HUES64 (cell line): ENCODE results near the gene NUAK1.

ENCODE experiments used
- H3K27ac ChIP-seq: 2 replicates; pipeline ENCODE4 v1.7.0; 2013; ENCODE audit warnings: low read depth, low read length, inconsistent platforms
- H3K27me3 ChIP-seq: 2 replicates; pipeline ENCODE4 v1.6.1; 2013; ENCODE audit warnings: mild to moderate bottlenecking, low read length; ENCODE audit not compliant: insufficient read depth
- H3K36me3 ChIP-seq: 2 replicates; pipeline ENCODE4 v1.6.1; 2013; ENCODE audit warnings: mild to moderate bottlenecking, low read length; ENCODE audit not compliant: insufficient read depth
- H3K4me1 ChIP-seq: 2 replicates; pipeline ENCODE4 v1.6.1; 2013; ENCODE audit warnings: mild to moderate bottlenecking, low read length, moderate library complexity; ENCODE audit not compliant: insufficient read depth
- H3K4me3 ChIP-seq: 2 replicates; pipeline ENCODE4 v1.5.1; 2013; ENCODE audit warnings: mild to moderate bottlenecking, low read length, moderate library complexity
- H3K9ac ChIP-seq: 2 replicates; pipeline ENCODE4 v1.6.1; 2013; ENCODE audit warnings: mild to moderate bottlenecking, low read depth, low read length
- H3K9me3 ChIP-seq: 2 replicates; pipeline ENCODE4 v1.6.1; 2013; ENCODE audit warnings: low read depth, low read length; ENCODE audit not compliant: insufficient read depth
- WGBS: fragments of 150-250, 120-280 bp; methylation state at CpG from one replicate; pipeline ENCODE4 v1.1.7; 2013; ENCODE audit warnings: missing lambda C conversion rate; 5-methylcytosine and 5-hydroxymethylcytosine counted together

NUAK1 gene

GRCh38 chr12:106067606-106068205 lies 71.0 kb downstream of the NUAK1 start:
- H3K27ac ChIP-seq, result no peak overlapping the region
- H3K36me3 ChIP-seq, result peaks cover 71% of the 10 kb centered on the region
- peaks cover 10% of the 10 kb centered on the region; the same call in 1 of the 2 replicates for H3K4me1 ChIP-seq
- WGBS, result 96% methylated on average over 15 of the region's 15 CpGs
- H3K9me3 ChIP-seq, result no peaks in the 10 kb centered on the region
- no peak overlapping the region for H3K4me3 ChIP-seq
- H3K9ac ChIP-seq, result no peak overlapping the region
- no peaks in the 10 kb centered on the region for H3K27me3 ChIP-seq

DNA sequence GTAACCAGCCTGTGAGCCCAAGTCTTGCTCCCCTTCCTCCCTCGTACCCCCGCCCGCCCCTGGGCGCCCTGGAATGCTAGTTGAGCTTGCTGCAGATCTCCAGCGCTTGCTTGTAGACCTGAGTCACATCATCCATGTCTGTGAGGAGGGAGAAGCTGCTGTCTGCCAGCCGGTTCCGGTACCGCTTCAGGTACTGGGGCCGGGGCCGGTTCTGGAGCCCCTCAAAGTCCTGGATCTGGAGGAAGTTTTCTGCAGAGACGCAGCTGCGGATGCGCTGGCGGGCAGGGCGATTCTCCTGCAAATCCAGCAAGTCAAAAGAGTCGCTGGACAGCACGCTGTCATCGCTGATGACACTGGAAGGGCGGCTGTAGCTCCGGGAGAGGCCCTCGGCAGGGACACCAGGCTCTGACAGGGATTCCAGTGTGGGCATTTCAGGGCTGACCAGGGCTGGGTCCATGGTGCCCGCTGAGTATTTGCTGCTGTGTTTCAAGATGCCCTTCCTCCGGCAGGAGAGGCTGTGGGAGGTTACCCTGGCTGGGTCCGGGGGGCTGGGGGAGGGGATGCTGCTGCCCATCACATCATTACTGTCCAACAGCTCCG lies 71.9 kb downstream of the NUAK1 start:
- Histone ChIP-seq H3K4me3 (no peak overlapping the region), H3K36me3 (peaks cover 64% of the 10 kb centered on the region), H3K4me1 (peaks cover 10% of the 10 kb centered on the region; the same call in 1 of the 2 replicates), H3K27ac (no peak overlapping the region), H3K27me3 (no peaks in the 10 kb centered on the region), H3K9me3 (no peaks in the 10 kb centered on the region), H3K9ac (no peak overlapping the region)
- WGBS, result 97% methylated on average over 25 of the region's 25 CpGs

GRCh38 chr12:106066051-106066705 lies 72.6 kb downstream of the NUAK1 start:
- 60% methylated on average over 6 of the region's 6 CpGs for WGBS
- Histone ChIP-seq H3K9me3 (no peaks in the 10 kb centered on the region), H3K36me3 (peaks cover 59% of the 10 kb centered on the region), H3K4me3 (no peak overlapping the region), H3K27me3 (no peaks in the 10 kb centered on the region), H3K27ac (no peak overlapping the region), H3K4me1 (peaks cover 10% of the 10 kb centered on the region; the same call in 1 of the 2 replicates), H3K9ac (no peak overlapping the region)

DNA sequence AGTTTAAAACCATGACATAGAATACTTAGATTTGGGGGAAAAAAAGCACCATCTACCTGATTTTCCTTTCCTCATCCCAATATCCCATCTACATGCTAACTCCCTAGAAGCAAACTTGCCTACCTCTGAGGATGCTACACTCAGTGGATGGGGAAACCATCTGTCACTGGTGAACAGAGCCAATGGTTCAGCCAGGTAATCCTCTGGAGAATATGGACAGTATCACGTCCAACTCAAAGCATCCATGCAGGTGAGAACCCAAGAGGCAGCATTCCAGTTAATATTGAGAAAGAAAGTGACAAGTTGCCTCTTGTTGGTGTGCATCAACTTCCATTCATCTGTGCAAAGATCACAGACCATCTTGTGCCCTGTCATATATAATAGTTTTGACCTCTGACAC lies 73.2 kb downstream of the NUAK1 start:
- Histone ChIP-seq H3K27ac (no peak overlapping the region), H3K4me3 (no peak overlapping the region), H3K9me3 (no peaks in the 10 kb centered on the region), H3K27me3 (no peaks in the 10 kb centered on the region), H3K9ac (no peak overlapping the region), H3K4me1 (peaks cover 10% of the 10 kb centered on the region; the same call in 1 of the 2 replicates), H3K36me3 (peaks cover 55% of the 10 kb centered on the region)
- WGBS, result 97% methylated on average over 1 of the region's 1 CpG

DNA sequence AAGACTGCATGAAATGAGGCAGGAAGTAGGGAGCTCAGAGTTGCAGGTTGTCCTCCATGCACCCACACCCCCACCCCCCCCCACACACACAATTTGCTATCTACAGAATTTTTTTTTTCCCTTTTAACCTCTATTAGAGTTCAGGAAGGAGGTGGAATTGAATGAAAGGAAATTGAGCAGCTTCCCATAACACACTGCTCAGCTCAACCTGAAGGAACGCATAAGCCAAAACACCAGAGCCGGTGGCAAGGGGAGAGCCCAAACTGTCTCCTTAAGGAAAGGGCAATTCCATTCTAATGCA lies 74.1 kb downstream of the NUAK1 start:
- no peak overlapping the region for H3K4me3 ChIP-seq

GRCh38 chr12:106063826-106064720 lies 74.7 kb downstream of the NUAK1 start:
- no peaks in the 10 kb centered on the region for H3K9me3 ChIP-seq
- 87% methylated on average over 7 of the region's 7 CpGs for WGBS
- no peak overlapping the region for H3K27ac ChIP-seq
- H3K27me3 ChIP-seq, result no peaks in the 10 kb centered on the region
- peaks cover 10% of the 10 kb centered on the region; the same call in 1 of the 2 replicates for H3K4me1 ChIP-seq
- peaks cover 41% of the 10 kb centered on the region for H3K36me3 ChIP-seq
- no peak overlapping the region for H3K4me3 ChIP-seq
- no peak overlapping the region for H3K9ac ChIP-seq

More for the DNA sequence above, 74.1 kb downstream of the NUAK1 start:
- Histone ChIP-seq H3K36me3 (peaks cover 47% of the 10 kb centered on the region), H3K9me3 (no peaks in the 10 kb centered on the region), H3K4me1 (peaks cover 10% of the 10 kb centered on the region; the same call in 1 of the 2 replicates), H3K27me3 (no peaks in the 10 kb centered on the region), H3K9ac (no peak overlapping the region), H3K27ac (no peak overlapping the region)
- WGBS, result 93% methylated on average over 2 of the region's 2 CpGs

GRCh38 chr12:106062693-106063092 lies 76.1 kb downstream of the NUAK1 start:
- Histone ChIP-seq H3K27me3 (no peaks in the 10 kb centered on the region), H3K9me3 (no peaks in the 10 kb centered on the region), H3K27ac (no peak overlapping the region), H3K4me3 (no peak overlapping the region), H3K36me3 (peaks cover 27% of the 10 kb centered on the region), H3K9ac (no peak overlapping the region), H3K4me1 (peaks cover 10% of the 10 kb centered on the region; the same call in 1 of the 2 replicates)
- 90% methylated on average over 5 of the region's 5 CpGs for WGBS

- H3K27ac ChIP-seq, result no peak overlapping the region
- WGBS, result 94% methylated on average over 4 of the region's 4 CpGs
Measured at GRCh38 chr12:106058256-106059182, 80.2 kb downstream of the NUAK1 start.

GRCh38 chr12:106054049-106054448 lies 84.7 kb downstream of the NUAK1 start:
- Histone ChIP-seq H3K4me3 (no peak overlapping the region), H3K27me3 (no peaks in the 10 kb centered on the region), H3K4me1 (no peaks in the 10 kb centered on the region), H3K27ac (no peak overlapping the region), H3K36me3 (no peaks in the 10 kb centered on the region), H3K9me3 (0 out of 2 replicates have a peak, but pooled peaks cover 5% of the 10 kb centered on the region), H3K9ac (no peak overlapping the region)

More at GRCh38 chr12:106058256-106059182, 80.2 kb downstream of the NUAK1 start:
- H3K9me3 ChIP-seq, result 0 out of 2 replicates have a peak, but pooled peaks cover 5% of the 10 kb centered on the region
- no peak overlapping the region for H3K9ac ChIP-seq
- no peak overlapping the region for H3K4me3 ChIP-seq
- H3K27me3 ChIP-seq, result no peaks in the 10 kb centered on the region
- H3K4me1 ChIP-seq, result peaks cover 7% of the 10 kb centered on the region; the same call in 1 of the 2 replicates
- no peaks in the 10 kb centered on the region for H3K36me3 ChIP-seq

DNA sequence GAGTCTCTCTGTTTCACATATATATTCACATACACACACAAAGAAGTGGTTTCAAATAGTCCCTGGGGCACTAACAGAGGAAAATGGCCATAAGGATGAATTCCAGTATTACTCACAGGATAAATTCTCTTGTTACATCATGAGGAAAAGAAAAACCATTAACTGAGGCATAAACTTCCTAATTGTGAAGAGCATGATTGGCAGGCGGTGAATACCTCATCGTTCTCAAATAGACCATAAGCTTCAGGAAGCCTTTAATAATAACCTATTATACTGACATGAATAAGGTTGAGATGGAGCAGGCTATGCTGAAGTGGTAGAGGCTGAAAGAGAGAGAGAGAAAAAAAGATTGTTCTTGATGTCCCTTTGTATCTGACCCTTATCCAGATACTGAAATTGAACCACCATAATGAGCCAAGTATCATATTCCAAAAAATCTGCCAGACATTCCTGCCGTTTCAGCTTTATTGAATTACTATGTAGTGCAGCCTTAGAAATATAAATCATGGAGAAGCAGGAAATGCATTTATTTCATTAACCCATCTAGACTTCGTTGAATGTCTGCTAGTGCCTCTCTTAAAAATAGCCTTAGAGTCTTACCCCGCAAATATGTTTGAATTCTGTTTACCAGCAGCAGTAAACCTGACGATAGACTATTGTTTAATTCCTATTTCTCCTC lies 86.8 kb downstream of the NUAK1 start:
- H3K4me3 ChIP-seq, result no peak overlapping the region
- H3K9ac ChIP-seq, result no peak overlapping the region
- no peaks in the 10 kb centered on the region for H3K27me3 ChIP-seq
- WGBS, result 97% methylated on average over 5 of the region's 6 CpGs
- no peaks in the 10 kb centered on the region for H3K36me3 ChIP-seq
- no peaks in the 10 kb centered on the region for H3K4me1 ChIP-seq
- no peak overlapping the region for H3K27ac ChIP-seq
- H3K9me3 ChIP-seq, result 0 out of 2 replicates have a peak, but pooled peaks cover 5% of the 10 kb centered on the region
